ENCODE results near the gene RTCA. TPM values are rescaled to one million over a fixed set of nuclear protein-coding genes. Genes with fewer than 3 reads are reported as not detected.

The RTCA gene
- total and polyA plus RNA-seq, 9 donors: 25.0 to 31.2 (median 29.0) TPM

GRCh38 chr1:100302739-100303138 lies 36.7 kb downstream of the RTCA start:
- H3K27me3 ChIP-seq (ENCODE audit: control insufficient read depth, insufficient read depth, low read length): no peaks in the 10 kb centered on the region
- DNase-seq: no peak
- no peaks in the 10 kb centered on the region for H3K9me3 ChIP-seq (replicated peaks; ENCODE audit: control insufficient read depth, low read depth, low read length)
- H3K36me3 ChIP-seq (ENCODE audit: control insufficient read depth, insufficient read depth, low read length): no peaks in the 10 kb centered on the region
- no CpG with 5 or more reads among the region's 2 CpGs for WGBS (ENCODE audit: insufficient coverage)
- no peak overlapping the region for H3K27ac ChIP-seq (ENCODE audit: low read length)
- no peak overlapping the region for H3K4me3 ChIP-seq (ENCODE audit: low read length)
- H3K4me1 ChIP-seq (ENCODE audit: control insufficient read depth, insufficient read depth, low read length): no peaks in the 10 kb centered on the region

GRCh38 chr1:100304227-100304626 lies 38.2 kb downstream of the RTCA start:
- no peak for DNase-seq
- no peaks in the 10 kb centered on the region for H3K9me3 ChIP-seq (replicated peaks; ENCODE audit: control insufficient read depth, low read depth, low read length)
- no peaks in the 10 kb centered on the region for H3K4me1 ChIP-seq (ENCODE audit: control insufficient read depth, insufficient read depth, low read length)
- whole genome bisulfite sequencing (ENCODE audit: insufficient coverage): no CpG with 5 or more reads among the region's 2 CpGs
- H3K36me3 ChIP-seq (ENCODE audit: control insufficient read depth, insufficient read depth, low read length): no peaks in the 10 kb centered on the region
- no peak overlapping the region for H3K27ac ChIP-seq (ENCODE audit: low read length)
- H3K4me3 ChIP-seq (ENCODE audit: low read length): no peak overlapping the region
- no peaks in the 10 kb centered on the region for H3K27me3 ChIP-seq (ENCODE audit: control insufficient read depth, insufficient read depth, low read length)

- Histone ChIP-seq H3K27ac (ENCODE audit: low read length) (no peak overlapping the region), H3K9me3 (replicated peaks; ENCODE audit: control insufficient read depth, low read depth, low read length) (no peaks in the 10 kb centered on the region), H3K4me1 (ENCODE audit: control insufficient read depth, insufficient read depth, low read length) (no peaks in the 10 kb centered on the region), H3K36me3 (ENCODE audit: control insufficient read depth, insufficient read depth, low read length) (no peaks in the 10 kb centered on the region), H3K27me3 (ENCODE audit: control insufficient read depth, insufficient read depth, low read length) (no peaks in the 10 kb centered on the region), H3K4me3 (ENCODE audit: low read length) (no peak overlapping the region)
- WGBS (ENCODE audit: insufficient coverage): no CpG with 5 or more reads among the region's 3 CpGs
- DNase-seq: no peak
Observed at GRCh38 chr1:100304921-100305320, 38.9 kb downstream of the RTCA start.

GRCh38 chr1:100305954-100306353 lies 39.9 kb downstream of the RTCA start:
- Histone ChIP-seq H3K27ac (ENCODE audit: low read length) (no peak overlapping the region), H3K4me3 (ENCODE audit: low read length) (no peak overlapping the region), H3K9me3 (replicated peaks; ENCODE audit: control insufficient read depth, low read depth, low read length) (no peaks in the 10 kb centered on the region), H3K27me3 (ENCODE audit: control insufficient read depth, insufficient read depth, low read length) (no peaks in the 10 kb centered on the region), H3K36me3 (ENCODE audit: control insufficient read depth, insufficient read depth, low read length) (no peaks in the 10 kb centered on the region), H3K4me1 (ENCODE audit: control insufficient read depth, insufficient read depth, low read length) (no peaks in the 10 kb centered on the region)
- WGBS (ENCODE audit: insufficient coverage): no CpG with 5 or more reads among the region's 3 CpGs
- DNase-seq: no peak

- Histone ChIP-seq H3K4me3 (ENCODE audit: low read length) (no peak overlapping the region), H3K27ac (ENCODE audit: low read length) (no peak overlapping the region), H3K27me3 (ENCODE audit: control insufficient read depth, insufficient read depth, low read length) (no peaks in the 10 kb centered on the region), H3K4me1 (ENCODE audit: control insufficient read depth, insufficient read depth, low read length) (no peaks in the 10 kb centered on the region), H3K36me3 (ENCODE audit: control insufficient read depth, insufficient read depth, low read length) (no peaks in the 10 kb centered on the region), H3K9me3 (replicated peaks; ENCODE audit: control insufficient read depth, low read depth, low read length) (no peaks in the 10 kb centered on the region)
- no peak for DNase-seq
- WGBS (ENCODE audit: insufficient coverage): no CpG with 5 or more reads among the region's 2 CpGs
Observed at GRCh38 chr1:100306735-100307313, 40.8 kb downstream of the RTCA start.

- H3K27ac ChIP-seq (ENCODE audit: low read length): no peak overlapping the region
- no peak overlapping the region for H3K4me3 ChIP-seq (ENCODE audit: low read length)
- no peaks in the 10 kb centered on the region for H3K27me3 ChIP-seq (ENCODE audit: control insufficient read depth, insufficient read depth, low read length)
- no peak for DNase-seq
- no peaks in the 10 kb centered on the region for H3K9me3 ChIP-seq (replicated peaks; ENCODE audit: control insufficient read depth, low read depth, low read length)
- H3K4me1 ChIP-seq (ENCODE audit: control insufficient read depth, insufficient read depth, low read length): no peaks in the 10 kb centered on the region
- no peaks in the 10 kb centered on the region for H3K36me3 ChIP-seq (ENCODE audit: control insufficient read depth, insufficient read depth, low read length)
- no CpG with 5 or more reads among the region's 2 CpGs for WGBS (ENCODE audit: insufficient coverage)
Observed at GRCh38 chr1:100308777-100309176, 42.8 kb downstream of the RTCA start.

GRCh38 chr1:100309863-100310262 lies 43.8 kb downstream of the RTCA start:
- Histone ChIP-seq H3K4me1 (ENCODE audit: control insufficient read depth, insufficient read depth, low read length) (no peaks in the 10 kb centered on the region), H3K9me3 (replicated peaks; ENCODE audit: control insufficient read depth, low read depth, low read length) (no peaks in the 10 kb centered on the region), H3K36me3 (ENCODE audit: control insufficient read depth, insufficient read depth, low read length) (no peaks in the 10 kb centered on the region), H3K27me3 (ENCODE audit: control insufficient read depth, insufficient read depth, low read length) (no peaks in the 10 kb centered on the region), H3K27ac (ENCODE audit: low read length) (no peak overlapping the region), H3K4me3 (ENCODE audit: low read length) (no peak overlapping the region)
- no peak for DNase-seq

- H3K4me3 ChIP-seq (ENCODE audit: low read length): no peak overlapping the region
- 83% methylated on average over 4 of the region's 4 CpGs for WGBS (ENCODE audit: insufficient coverage)
- no peak for DNase-seq
- H3K27me3 ChIP-seq (ENCODE audit: control insufficient read depth, insufficient read depth, low read length): peaks cover 2% of the 10 kb centered on the region
- no peaks in the 10 kb centered on the region for H3K9me3 ChIP-seq (replicated peaks; ENCODE audit: control insufficient read depth, low read depth, low read length)
- H3K36me3 ChIP-seq (ENCODE audit: control insufficient read depth, insufficient read depth, low read length): no peaks in the 10 kb centered on the region
- no peak overlapping the region for H3K27ac ChIP-seq (ENCODE audit: low read length)
- no peaks in the 10 kb centered on the region for H3K4me1 ChIP-seq (ENCODE audit: control insufficient read depth, insufficient read depth, low read length)
Observed at GRCh38 chr1:100313382-100313781, 47.4 kb downstream of the RTCA start.

GRCh38 chr1:100316622-100317021 lies 50.6 kb downstream of the RTCA start:
- Histone ChIP-seq H3K36me3 (ENCODE audit: control insufficient read depth, insufficient read depth, low read length) (no peaks in the 10 kb centered on the region), H3K4me1 (ENCODE audit: control insufficient read depth, insufficient read depth, low read length) (no peaks in the 10 kb centered on the region), H3K27ac (ENCODE audit: low read length) (no peak overlapping the region), H3K27me3 (ENCODE audit: control insufficient read depth, insufficient read depth, low read length) (peaks cover 2% of the 10 kb centered on the region), H3K9me3 (replicated peaks; ENCODE audit: control insufficient read depth, low read depth, low read length) (peaks cover 4% of the 10 kb centered on the region), H3K4me3 (ENCODE audit: low read length) (no peak overlapping the region)
- DNase-seq: no peak

- no peaks in the 10 kb centered on the region for H3K4me1 ChIP-seq (ENCODE audit: control insufficient read depth, insufficient read depth, low read length)
- no CpG with 5 or more reads among the region's 2 CpGs for WGBS (ENCODE audit: insufficient coverage)
- peaks cover 1% of the 10 kb centered on the region for H3K27me3 ChIP-seq (ENCODE audit: control insufficient read depth, insufficient read depth, low read length)
- H3K9me3 ChIP-seq (replicated peaks; ENCODE audit: control insufficient read depth, low read depth, low read length): peaks cover 4% of the 10 kb centered on the region
- no peak overlapping the region for H3K27ac ChIP-seq (ENCODE audit: low read length)
- H3K4me3 ChIP-seq (ENCODE audit: low read length): no peak overlapping the region
- H3K36me3 ChIP-seq (ENCODE audit: control insufficient read depth, insufficient read depth, low read length): no peaks in the 10 kb centered on the region
- DNase-seq: no peak
Observed at GRCh38 chr1:100320311-100321099, 54.5 kb downstream of the RTCA start.
